GM12892 (cell line): ENCODE results near the gene OR2B6.

Source experiments
- POLR2A ChIP-seq: IDR thresholded peaks from 2 replicates; pipeline ENCODE4 v1.6.1; 2011; ENCODE audit warnings: low read depth, low read length, control low read depth
- TAF1 ChIP-seq: IDR thresholded peaks from 2 replicates; pipeline ENCODE4 v1.6.1; 2011; ENCODE audit warnings: low read depth, mild to moderate bottlenecking, control low read depth, low read length, borderline replicate concordance

DNA sequence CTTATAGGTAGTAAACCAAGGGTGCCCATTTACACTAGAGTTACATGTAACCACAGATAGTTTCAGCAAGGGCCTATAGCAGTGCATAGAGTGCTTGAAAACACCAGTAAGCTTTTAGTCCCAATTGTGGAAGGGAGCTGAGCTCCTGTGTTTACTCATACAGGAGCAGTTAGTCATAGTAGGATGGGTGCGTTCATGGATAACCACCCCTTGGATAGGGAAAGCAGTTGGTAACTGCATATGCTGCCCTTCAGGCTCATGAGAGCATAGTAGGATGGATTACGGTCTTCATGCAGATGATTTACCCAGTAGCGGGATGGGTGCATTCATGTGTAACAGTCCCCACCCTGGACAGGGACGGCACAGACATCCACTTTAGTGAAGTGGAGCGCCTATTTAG, 45.1 kb downstream of the OR2B6 start:
- TF ChIP-seq POLR2A: no peak
- TF ChIP-seq TAF1: no peak
